Measurements from ENCODE around the gene RARA. TPM values are rescaled to one million over a fixed set of nuclear protein-coding genes. Genes with fewer than 3 reads are reported as not detected.

Gene RARA
- total RNA-seq, 1 donor from 2014 or later = 57.2 TPM

DNA sequence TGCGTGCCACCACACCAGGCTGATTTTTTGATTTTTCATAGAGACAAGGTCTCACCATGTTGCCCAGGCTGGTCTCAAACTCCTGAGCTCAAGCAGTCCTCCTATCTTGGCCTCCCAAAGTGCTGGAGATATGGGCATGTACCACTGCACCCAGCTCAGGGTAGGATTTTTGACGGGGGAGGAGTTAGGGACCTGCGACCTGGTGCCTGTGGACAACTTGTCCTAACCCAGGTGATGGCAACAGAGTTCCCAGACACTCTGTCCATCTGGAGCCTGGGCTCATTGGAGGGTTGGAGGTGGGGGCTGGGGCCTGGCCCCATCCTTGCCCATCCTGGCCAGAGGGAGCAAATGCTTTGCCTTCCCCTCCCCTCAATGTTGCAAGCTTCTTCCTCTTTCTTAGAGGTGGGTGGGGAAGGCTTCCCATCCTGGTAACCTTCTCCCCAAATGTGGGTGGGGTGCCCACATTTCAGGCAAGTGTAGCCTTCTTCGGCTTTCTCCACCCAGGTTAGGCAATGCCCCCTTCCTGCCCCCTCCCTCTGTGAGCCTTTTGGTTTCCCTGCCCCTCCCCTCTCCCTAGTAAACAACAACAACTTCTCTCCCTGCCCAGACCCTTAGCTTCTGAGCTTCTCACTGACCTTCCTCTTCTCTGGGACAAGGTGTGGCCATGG lies 24.9 kb downstream of the RARA start:
- Histone ChIP-seq H3K4me3 (ENCODE audit: low read depth, low read length) (no peak overlapping the region), H3K27me3 (ENCODE audit: control insufficient read depth, insufficient read depth, low read length) (no peaks in the 10 kb centered on the region), H3K36me3 (ENCODE audit: control insufficient read depth, insufficient read depth, low read length) (no peaks in the 10 kb centered on the region)
- no peak for DNase-seq (ENCODE audit: low read depth)
- TF ChIP-seq CTCF (IDR thresholded peaks at IDR 0.05; ENCODE audit: insufficient read depth, low read length, poor library complexity, severe bottlenecking) = no peak

- H3K27me3 ChIP-seq (ENCODE audit: control insufficient read depth, insufficient read depth, low read length) = no peaks in the 10 kb centered on the region
- H3K4me3 ChIP-seq (ENCODE audit: low read depth, low read length) = no peak overlapping the region
- DNase-seq (ENCODE audit: low read depth) = no peak
- H3K36me3 ChIP-seq (ENCODE audit: control insufficient read depth, insufficient read depth, low read length) = peaks cover 2% of the 10 kb centered on the region
- no peak for TF ChIP-seq CTCF (IDR thresholded peaks at IDR 0.05; ENCODE audit: insufficient read depth, low read length, poor library complexity, severe bottlenecking)
These were observed 26.6 kb downstream of the RARA start for GRCh38 chr17:40335620-40336019.

- Histone ChIP-seq H3K36me3 (ENCODE audit: control insufficient read depth, insufficient read depth, low read length) (peaks cover 2% of the 10 kb centered on the region), H3K27me3 (ENCODE audit: control insufficient read depth, insufficient read depth, low read length) (no peaks in the 10 kb centered on the region), H3K4me3 (ENCODE audit: low read depth, low read length) (no peak overlapping the region)
- no peak for DNase-seq (ENCODE audit: low read depth)
- no peak for TF ChIP-seq CTCF (IDR thresholded peaks at IDR 0.05; ENCODE audit: insufficient read depth, low read length, poor library complexity, severe bottlenecking)
These were observed 28.4 kb downstream of the RARA start for GRCh38 chr17:40337351-40337750.

- Histone ChIP-seq H3K27me3 (ENCODE audit: control insufficient read depth, insufficient read depth, low read length) (no peaks in the 10 kb centered on the region), H3K4me3 (ENCODE audit: low read depth, low read length) (no peak overlapping the region), H3K36me3 (ENCODE audit: control insufficient read depth, insufficient read depth, low read length) (peaks cover 2% of the 10 kb centered on the region)
- DNase-seq (ENCODE audit: low read depth) = no peak
- TF ChIP-seq CTCF (IDR thresholded peaks at IDR 0.05; ENCODE audit: insufficient read depth, low read length, poor library complexity, severe bottlenecking) = no peak
These were observed 29.1 kb downstream of the RARA start for GRCh38 chr17:40338058-40338457.

GRCh38 chr17:40338941-40339649 lies 30.1 kb downstream of the RARA start:
- no peak for TF ChIP-seq CTCF (IDR thresholded peaks at IDR 0.05; ENCODE audit: insufficient read depth, low read length, poor library complexity, severe bottlenecking)
- no peak overlapping the region for H3K4me3 ChIP-seq (ENCODE audit: low read depth, low read length)
- no peak for DNase-seq (ENCODE audit: low read depth)
- peaks cover 2% of the 10 kb centered on the region for H3K36me3 ChIP-seq (ENCODE audit: control insufficient read depth, insufficient read depth, low read length)
- H3K27me3 ChIP-seq (ENCODE audit: control insufficient read depth, insufficient read depth, low read length) = no peaks in the 10 kb centered on the region
